Measurements from ENCODE around the gene TEAD4.

TEAD4 gene

DNA sequence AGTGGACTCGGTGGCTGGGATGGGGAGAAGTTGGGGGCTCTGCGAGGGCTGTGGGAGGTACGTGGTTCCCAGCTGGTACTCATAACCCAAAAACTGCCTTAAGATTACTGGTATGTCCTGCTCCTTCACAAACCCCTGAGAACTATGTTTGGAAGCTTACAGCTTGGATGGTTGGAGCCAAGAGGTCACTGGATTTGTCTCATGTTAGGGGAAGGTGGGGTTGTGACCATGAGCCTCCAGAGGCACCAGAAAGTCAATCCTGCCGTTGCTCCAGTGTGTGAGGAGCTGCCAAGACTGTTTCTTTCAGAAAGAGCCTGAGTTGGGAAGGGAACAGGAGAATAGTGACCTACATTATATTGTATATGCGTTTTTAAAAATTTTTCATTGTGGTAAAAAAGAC lies 33.5 kb downstream of the TEAD4 start:
- Histone ChIP-seq H3K4me1 (ENCODE audit: control insufficient read depth in 5 of 5, insufficient read depth in 5 of 5, low read length in 5 of 5) (peaks cover 0 to 9% (median 5%) of the 10 kb centered on the region in 5 donors), H3K4me3 (ENCODE audit: low read depth in 1 of 5, low read length in 5 of 5) (no peak overlapping the region), H3K9ac (ENCODE audit: low read length in 5 of 5) (no peak overlapping the region), H3K27me3 (ENCODE audit: control insufficient read depth in 5 of 5, insufficient read depth in 4 of 5, low read length in 5 of 5) (no peaks in the 10 kb centered on the region), H3K9me3 (ENCODE audit: control insufficient read depth in 5 of 5, low read length in 5 of 5) (peaks cover 0 to 3% (median 0%) of the 10 kb centered on the region in 5 donors), H3K36me3 (ENCODE audit: control insufficient read depth in 5 of 5, insufficient read depth in 5 of 5, low read length in 5 of 5) (peaks cover 0 to 8% (median 0%) of the 10 kb centered on the region in 5 donors), H3K27ac (ENCODE audit: low read depth, low read length) (no peak overlapping the region)

DNA sequence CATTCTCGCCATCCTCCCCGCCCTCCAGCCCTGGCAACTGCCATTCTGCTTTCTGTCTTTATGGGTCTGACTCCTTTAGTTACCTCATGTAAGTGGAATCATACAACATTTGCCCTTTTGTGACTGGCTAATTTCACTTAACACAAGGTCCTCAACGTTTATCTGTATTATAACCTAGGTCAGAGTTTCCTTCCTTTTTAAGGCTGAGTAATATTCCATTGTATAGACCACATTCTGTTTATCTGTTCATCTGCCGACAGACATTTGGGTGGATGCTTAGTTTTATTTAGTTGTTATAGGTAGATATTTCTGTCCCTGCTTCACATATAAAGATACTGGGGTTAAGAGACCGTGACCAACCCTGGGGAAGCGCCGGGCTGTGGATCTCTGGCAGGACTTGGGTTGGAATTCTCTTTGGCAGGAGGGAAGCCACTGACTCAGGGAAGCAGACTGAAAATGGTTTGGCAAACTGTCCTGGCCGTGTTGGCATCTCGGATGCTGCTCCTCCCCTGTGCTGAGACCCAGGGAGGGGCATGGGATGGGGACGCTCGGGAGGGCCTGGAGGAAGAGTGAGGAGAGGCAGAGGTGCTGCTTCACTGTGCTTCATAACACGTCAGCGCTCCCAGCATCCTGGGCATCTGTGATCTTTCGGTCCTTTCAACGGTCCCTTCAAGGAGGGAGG lies 38.9 kb downstream of the TEAD4 start:
- Histone ChIP-seq H3K4me3 (ENCODE audit: low read depth in 1 of 5, low read length in 5 of 5) (no peak overlapping the region), H3K36me3 (ENCODE audit: control insufficient read depth in 5 of 5, insufficient read depth in 5 of 5, low read length in 5 of 5) (peaks cover 0 to 10% (median 0%) of the 10 kb centered on the region in 5 donors), H3K9me3 (ENCODE audit: control insufficient read depth in 5 of 5, low read length in 5 of 5) (no peaks in the 10 kb centered on the region), H3K27me3 (ENCODE audit: control insufficient read depth in 5 of 5, insufficient read depth in 4 of 5, low read length in 5 of 5) (no peaks in the 10 kb centered on the region), H3K9ac (ENCODE audit: low read length in 5 of 5) (no peak overlapping the region), H3K27ac (ENCODE audit: low read depth, low read length) (no peak overlapping the region), H3K4me1 (ENCODE audit: control insufficient read depth in 5 of 5, insufficient read depth in 5 of 5, low read length in 5 of 5) (peaks cover 0 to 7% (median 6%) of the 10 kb centered on the region in 5 donors)

DNA sequence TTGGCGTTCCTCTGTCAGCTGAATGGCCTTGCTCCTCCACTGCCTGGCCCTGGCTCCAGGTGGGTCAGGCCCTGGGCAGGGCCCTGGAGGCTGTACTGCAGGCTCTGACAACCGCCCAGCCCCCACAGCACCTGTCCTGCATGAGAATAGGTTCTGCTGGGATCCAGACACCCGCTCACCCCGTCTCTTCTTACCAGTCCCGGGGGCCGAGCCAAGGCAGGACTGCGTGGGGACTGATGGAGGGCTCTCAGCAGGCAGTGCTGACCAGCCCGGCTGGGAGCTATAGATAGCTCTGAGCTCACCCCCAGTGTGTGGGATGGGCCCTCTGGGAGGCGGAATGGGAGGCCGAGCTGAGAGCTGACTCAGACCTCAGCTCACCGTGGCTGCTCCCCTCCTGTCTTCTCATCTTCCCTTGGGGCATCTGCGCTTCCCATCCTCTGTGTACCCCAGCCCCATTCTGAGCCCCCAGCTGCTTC lies 39.6 kb downstream of the TEAD4 start:
- H3K36me3 ChIP-seq (ENCODE audit: control insufficient read depth in 5 of 5, insufficient read depth in 5 of 5, low read length in 5 of 5) = peaks cover 0 to 10% (median 0%) of the 10 kb centered on the region in 5 donors
- no peak overlapping the region for H3K27ac ChIP-seq (ENCODE audit: low read depth, low read length)
- H3K9me3 ChIP-seq (ENCODE audit: control insufficient read depth in 5 of 5, low read length in 5 of 5) = no peaks in the 10 kb centered on the region
- H3K27me3 ChIP-seq (ENCODE audit: control insufficient read depth in 5 of 5, insufficient read depth in 4 of 5, low read length in 5 of 5) = no peaks in the 10 kb centered on the region
- H3K4me3 ChIP-seq (ENCODE audit: low read depth in 1 of 5, low read length in 5 of 5) = no peak overlapping the region
- peaks cover 0 to 7% (median 6%) of the 10 kb centered on the region in 5 donors for H3K4me1 ChIP-seq (ENCODE audit: control insufficient read depth in 5 of 5, insufficient read depth in 5 of 5, low read length in 5 of 5)
- no peak overlapping the region for H3K9ac ChIP-seq (ENCODE audit: low read length in 5 of 5)

DNA sequence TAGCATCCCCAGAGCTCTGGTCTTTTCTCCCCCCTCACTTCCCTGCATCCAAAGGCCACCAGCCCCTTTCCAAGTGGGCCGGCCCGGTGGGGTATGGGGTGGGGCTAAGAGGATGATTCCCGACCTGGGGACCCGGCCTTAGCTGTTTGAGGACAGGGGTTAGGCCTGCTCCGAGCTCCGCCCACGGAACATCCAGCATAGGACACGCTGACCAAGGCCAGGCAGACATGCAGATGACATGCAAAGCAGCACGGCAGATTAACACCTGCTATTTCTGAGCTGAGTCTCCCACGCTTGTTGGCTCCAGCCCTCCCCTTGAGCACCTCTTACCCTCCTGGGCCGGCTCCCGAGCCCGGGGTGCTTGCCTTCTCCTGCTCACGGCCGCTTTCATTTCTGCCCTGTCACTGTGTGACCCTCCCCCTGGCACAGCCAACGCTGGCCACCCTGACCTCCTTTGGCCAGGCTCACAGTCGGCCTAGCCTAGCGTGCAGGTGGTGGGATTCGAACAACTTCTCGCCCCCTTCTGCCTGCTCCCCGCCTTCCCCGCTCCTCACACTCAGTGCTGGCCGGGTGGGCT lies 40.2 kb downstream of the TEAD4 start:
- Histone ChIP-seq H3K36me3 (ENCODE audit: control insufficient read depth in 5 of 5, insufficient read depth in 5 of 5, low read length in 5 of 5) (peaks cover 0 to 10% (median 0%) of the 10 kb centered on the region in 5 donors), H3K9me3 (ENCODE audit: control insufficient read depth in 5 of 5, low read length in 5 of 5) (no peaks in the 10 kb centered on the region), H3K4me1 (ENCODE audit: control insufficient read depth in 5 of 5, insufficient read depth in 5 of 5, low read length in 5 of 5) (peaks cover 0 to 7% (median 7%) of the 10 kb centered on the region in 5 donors), H3K27me3 (ENCODE audit: control insufficient read depth in 5 of 5, insufficient read depth in 4 of 5, low read length in 5 of 5) (no peaks in the 10 kb centered on the region), H3K4me3 (ENCODE audit: low read depth in 1 of 5, low read length in 5 of 5) (no peak overlapping the region), H3K9ac (ENCODE audit: low read length in 5 of 5) (no peak overlapping the region), H3K27ac (ENCODE audit: low read depth, low read length) (no peak overlapping the region)

DNA sequence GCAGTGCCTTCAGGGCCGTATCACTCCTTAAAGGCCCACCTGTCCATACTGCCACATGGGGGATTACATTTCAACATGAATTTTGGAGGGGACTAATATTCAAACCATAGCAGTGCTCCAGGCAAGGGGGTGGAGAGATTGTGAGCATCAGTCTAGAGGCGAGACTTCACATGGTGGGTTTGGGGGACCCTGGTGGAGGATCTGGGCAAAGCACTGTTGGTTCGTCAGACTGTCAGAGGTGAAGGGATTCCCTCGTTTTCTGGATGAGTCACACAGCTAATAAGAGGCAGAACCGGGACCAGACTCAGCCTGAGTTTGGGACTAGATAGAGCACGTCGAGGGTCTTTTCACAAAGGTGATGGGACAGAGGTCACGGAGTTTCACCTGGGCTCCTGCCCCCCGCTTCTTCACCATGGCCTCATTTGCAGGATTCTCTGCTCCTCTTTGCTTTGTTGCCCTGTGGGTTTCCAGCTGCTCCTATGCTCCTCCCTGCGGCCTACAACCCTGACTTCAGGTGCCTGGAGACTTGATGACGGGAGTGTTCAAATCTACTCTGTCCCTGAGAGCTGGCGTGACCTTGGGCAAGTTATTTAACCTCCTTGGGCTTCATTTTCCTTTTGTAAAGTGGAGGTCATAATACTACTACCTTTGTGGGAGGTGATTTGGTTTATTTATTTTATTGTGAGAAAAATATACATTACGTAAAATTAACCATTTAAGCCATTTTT lies 41.5 kb downstream of the TEAD4 start:
- Histone ChIP-seq H3K9ac (ENCODE audit: low read length in 5 of 5) (no peak overlapping the region), H3K27me3 (ENCODE audit: control insufficient read depth in 5 of 5, insufficient read depth in 4 of 5, low read length in 5 of 5) (no peaks in the 10 kb centered on the region), H3K36me3 (ENCODE audit: control insufficient read depth in 5 of 5, insufficient read depth in 5 of 5, low read length in 5 of 5) (peaks cover 0 to 4% (median 0%) of the 10 kb centered on the region in 5 donors), H3K4me1 (ENCODE audit: control insufficient read depth in 5 of 5, insufficient read depth in 5 of 5, low read length in 5 of 5) (peaks cover 0 to 11% (median 7%) of the 10 kb centered on the region in 5 donors), H3K27ac (ENCODE audit: low read depth, low read length) (no peak overlapping the region), H3K9me3 (ENCODE audit: control insufficient read depth in 5 of 5, low read length in 5 of 5) (no peaks in the 10 kb centered on the region), H3K4me3 (ENCODE audit: low read depth in 1 of 5, low read length in 5 of 5) (no peak overlapping the region)

DNA sequence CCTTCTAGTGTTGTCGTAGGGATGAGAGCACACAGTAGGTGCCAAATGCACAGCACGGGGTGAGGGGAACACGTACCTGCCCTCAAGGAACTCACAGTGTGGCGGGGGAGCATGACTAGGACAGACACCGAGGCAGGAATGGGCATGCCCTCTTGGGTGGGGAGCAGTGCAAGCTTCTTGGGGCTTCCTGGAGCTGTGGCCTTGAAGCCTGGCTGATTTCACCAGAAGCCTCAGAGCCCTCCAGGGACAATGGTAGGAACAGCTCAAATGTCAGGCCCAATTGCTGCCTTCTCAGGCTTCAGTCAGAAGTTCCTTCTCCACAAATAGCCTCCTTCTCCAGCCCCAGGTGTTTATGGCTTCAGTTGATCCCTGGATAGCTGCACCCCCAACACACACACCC lies 43.4 kb downstream of the TEAD4 start:
- H3K27me3 ChIP-seq (ENCODE audit: control insufficient read depth in 5 of 5, insufficient read depth in 4 of 5, low read length in 5 of 5) = no peaks in the 10 kb centered on the region
- no peak overlapping the region for H3K9ac ChIP-seq (ENCODE audit: low read length in 5 of 5)
- peaks cover 0 to 11% (median 7%) of the 10 kb centered on the region in 5 donors for H3K4me1 ChIP-seq (ENCODE audit: control insufficient read depth in 5 of 5, insufficient read depth in 5 of 5, low read length in 5 of 5)
- no peak overlapping the region for H3K27ac ChIP-seq (ENCODE audit: low read depth, low read length)
- H3K9me3 ChIP-seq (ENCODE audit: control insufficient read depth in 5 of 5, low read length in 5 of 5) = no peaks in the 10 kb centered on the region
- no peak overlapping the region for H3K4me3 ChIP-seq (ENCODE audit: low read depth in 1 of 5, low read length in 5 of 5)
- peaks cover 0 to 4% (median 0%) of the 10 kb centered on the region in 5 donors for H3K36me3 ChIP-seq (ENCODE audit: control insufficient read depth in 5 of 5, insufficient read depth in 5 of 5, low read length in 5 of 5)

DNA sequence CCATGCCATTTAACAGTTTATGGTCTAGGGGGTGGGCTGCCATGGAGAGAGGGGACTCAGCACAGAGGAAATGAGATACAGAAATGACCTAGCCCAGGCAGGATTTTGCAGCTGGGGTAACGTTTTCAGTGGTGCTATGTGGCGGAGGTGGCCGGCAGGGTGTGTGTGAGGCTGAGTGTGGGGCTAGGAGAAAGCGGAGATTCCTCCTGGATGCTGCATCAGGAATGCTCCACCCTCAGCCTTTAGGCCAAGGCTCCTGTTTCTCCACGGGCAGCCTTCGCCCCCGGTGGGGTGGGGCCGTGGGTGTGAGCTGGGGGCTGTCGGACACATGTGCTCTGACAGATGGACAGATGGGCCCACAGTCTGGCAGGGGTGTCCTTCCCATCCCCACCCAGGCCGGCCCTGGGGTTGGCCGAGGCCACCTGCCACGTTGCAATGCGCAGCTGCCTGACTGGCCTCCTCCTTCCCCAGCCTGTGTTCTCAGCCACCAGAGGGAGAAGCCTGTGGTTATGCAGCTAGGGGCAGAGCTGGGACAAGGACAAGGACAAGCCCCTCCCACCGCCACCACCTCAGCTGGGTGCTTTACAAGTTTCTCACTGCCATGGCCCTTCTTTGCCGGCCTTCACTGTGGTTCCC lies 44.3 kb downstream of the TEAD4 start:
- Histone ChIP-seq H3K27me3 (ENCODE audit: control insufficient read depth in 5 of 5, insufficient read depth in 4 of 5, low read length in 5 of 5) (no peaks in the 10 kb centered on the region), H3K9me3 (ENCODE audit: control insufficient read depth in 5 of 5, low read length in 5 of 5) (no peaks in the 10 kb centered on the region), H3K4me3 (ENCODE audit: low read depth in 1 of 5, low read length in 5 of 5) (no peak overlapping the region), H3K4me1 (ENCODE audit: control insufficient read depth in 5 of 5, insufficient read depth in 5 of 5, low read length in 5 of 5) (peaks cover 0 to 11% (median 7%) of the 10 kb centered on the region in 5 donors), H3K27ac (ENCODE audit: low read depth, low read length) (no peak overlapping the region), H3K36me3 (ENCODE audit: control insufficient read depth in 5 of 5, insufficient read depth in 5 of 5, low read length in 5 of 5) (peaks cover 0 to 4% (median 0%) of the 10 kb centered on the region in 5 donors), H3K9ac (ENCODE audit: low read length in 5 of 5) (no peak overlapping the region)

DNA sequence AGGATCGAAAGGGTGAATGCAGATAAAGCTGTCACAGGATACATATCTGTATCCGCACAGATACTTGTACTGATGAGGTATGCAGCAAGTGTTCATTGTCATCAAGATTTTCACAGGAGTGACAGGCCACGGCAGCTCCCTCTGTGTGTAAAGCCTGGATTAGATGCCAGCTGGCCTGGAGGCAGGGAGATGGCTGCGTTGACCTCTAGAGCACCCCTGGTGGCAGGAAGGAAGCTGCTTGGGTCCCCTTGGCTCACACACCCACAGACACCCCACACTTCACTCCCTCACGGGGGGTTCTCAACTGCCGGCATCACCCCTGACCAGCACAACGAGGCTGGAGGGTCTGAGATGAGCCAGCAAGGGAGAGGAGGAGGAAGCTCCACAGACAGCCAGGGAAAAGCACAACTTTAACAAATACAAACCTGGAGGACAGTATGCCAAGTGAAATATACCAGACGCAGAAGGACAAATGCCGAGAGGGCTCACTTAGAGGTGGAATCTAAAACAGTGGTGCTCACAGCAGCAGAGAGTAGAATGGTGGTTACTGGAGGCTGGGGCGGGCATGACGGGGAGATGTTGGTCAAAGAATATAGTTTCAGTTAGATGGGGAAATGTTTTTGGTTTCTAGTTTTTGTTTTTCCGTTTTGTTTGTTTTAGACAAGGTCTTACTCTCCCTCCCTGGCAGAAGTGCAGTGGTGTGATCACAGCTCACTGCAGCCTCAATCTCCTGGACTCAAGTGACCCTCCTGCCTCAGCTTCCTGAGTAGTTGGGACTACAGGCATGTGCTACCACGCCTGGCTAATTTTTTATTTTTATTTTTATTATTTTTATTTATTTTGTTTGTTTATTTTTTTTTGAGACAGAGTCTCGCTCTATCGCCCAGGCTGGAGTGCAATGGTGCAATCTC lies 45.7 kb downstream of the TEAD4 start:
- no peaks in the 10 kb centered on the region for H3K9me3 ChIP-seq (ENCODE audit: control insufficient read depth in 5 of 5, low read length in 5 of 5)
- no peak overlapping the region for H3K27ac ChIP-seq (ENCODE audit: low read depth, low read length)
- no peaks in the 10 kb centered on the region for H3K27me3 ChIP-seq (ENCODE audit: control insufficient read depth in 5 of 5, insufficient read depth in 4 of 5, low read length in 5 of 5)
- H3K9ac ChIP-seq (ENCODE audit: low read length in 5 of 5) = no peak overlapping the region
- H3K36me3 ChIP-seq (ENCODE audit: control insufficient read depth in 5 of 5, insufficient read depth in 5 of 5, low read length in 5 of 5) = peaks cover 0 to 4% (median 0%) of the 10 kb centered on the region in 5 donors
- no peak overlapping the region for H3K4me3 ChIP-seq (ENCODE audit: low read depth in 1 of 5, low read length in 5 of 5)
- peaks cover 0 to 11% (median 7%) of the 10 kb centered on the region in 5 donors for H3K4me1 ChIP-seq (ENCODE audit: control insufficient read depth in 5 of 5, insufficient read depth in 5 of 5, low read length in 5 of 5)

DNA sequence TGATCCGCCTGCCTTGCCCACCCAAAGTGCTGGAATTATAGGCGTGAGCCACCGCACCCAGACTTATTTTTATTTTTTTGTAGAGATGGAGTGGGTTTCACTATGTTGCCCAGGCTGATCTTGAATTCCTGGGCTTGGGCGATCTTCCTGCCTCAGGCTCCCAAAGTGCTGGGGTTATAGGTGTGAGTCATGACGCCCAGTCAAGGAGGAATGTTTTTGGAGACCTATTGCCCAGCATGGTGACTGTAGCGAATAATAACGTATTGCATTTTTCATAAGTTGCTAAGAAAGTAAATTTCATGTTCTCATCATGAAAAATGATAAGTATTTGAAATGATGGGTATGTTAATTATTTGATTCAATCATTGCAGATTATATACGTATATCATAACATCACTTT lies 46.5 kb downstream of the TEAD4 start:
- H3K9ac ChIP-seq (ENCODE audit: low read length in 5 of 5) = no peak overlapping the region
- H3K4me1 ChIP-seq (ENCODE audit: control insufficient read depth in 5 of 5, insufficient read depth in 5 of 5, low read length in 5 of 5) = peaks cover 0 to 11% (median 7%) of the 10 kb centered on the region in 5 donors
- peaks cover 0 to 4% (median 0%) of the 10 kb centered on the region in 5 donors for H3K36me3 ChIP-seq (ENCODE audit: control insufficient read depth in 5 of 5, insufficient read depth in 5 of 5, low read length in 5 of 5)
- H3K27ac ChIP-seq (ENCODE audit: low read depth, low read length) = no peak overlapping the region
- no peaks in the 10 kb centered on the region for H3K27me3 ChIP-seq (ENCODE audit: control insufficient read depth in 5 of 5, insufficient read depth in 4 of 5, low read length in 5 of 5)
- no peaks in the 10 kb centered on the region for H3K9me3 ChIP-seq (ENCODE audit: control insufficient read depth in 5 of 5, low read length in 5 of 5)
- H3K4me3 ChIP-seq (ENCODE audit: low read depth in 1 of 5, low read length in 5 of 5) = no peak overlapping the region

Measured in subcutaneous abdominal adipose tissue (tissue), 5 donors.